ENCODE data around the gene CACNG1.

CACNG1 gene

GRCh38 chr17:67044016-67044772 lies at the start of gene CACNG1:
Gene CACNG1, plus strand, starts transcription at chr17:67044554. Its CDS starts 107 bp downstream, at chr17:67044661.
- DNase-seq: no peak

- no peak for DNase-seq
Measured at GRCh38 chr17:66994930-66995535, 49.3 kb upstream of the CACNG1 start.

DNA sequence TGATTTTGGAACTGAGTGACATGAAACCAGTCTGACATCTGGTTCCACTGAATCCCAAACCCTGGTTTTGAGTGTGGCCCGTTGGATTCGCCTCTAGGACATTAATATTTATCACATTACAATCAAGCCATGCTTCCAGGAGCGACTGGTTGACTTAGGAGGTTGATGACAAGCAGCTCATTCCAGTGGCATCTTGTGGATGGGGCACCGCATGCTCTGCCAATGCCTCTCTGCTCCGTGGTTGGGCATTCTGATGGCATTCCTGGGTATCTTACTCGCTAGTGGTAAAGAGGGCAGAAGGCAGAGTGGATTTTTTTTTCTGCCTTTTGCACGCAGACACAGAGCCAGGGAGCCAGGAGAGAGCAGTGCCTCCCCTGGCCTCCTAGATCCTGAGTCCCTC lies 48.4 kb upstream of the CACNG1 start:
- no peak for DNase-seq

GRCh38 chr17:66996926-66997325 lies 47.4 kb upstream of the CACNG1 start:
- no peak for DNase-seq

DNA sequence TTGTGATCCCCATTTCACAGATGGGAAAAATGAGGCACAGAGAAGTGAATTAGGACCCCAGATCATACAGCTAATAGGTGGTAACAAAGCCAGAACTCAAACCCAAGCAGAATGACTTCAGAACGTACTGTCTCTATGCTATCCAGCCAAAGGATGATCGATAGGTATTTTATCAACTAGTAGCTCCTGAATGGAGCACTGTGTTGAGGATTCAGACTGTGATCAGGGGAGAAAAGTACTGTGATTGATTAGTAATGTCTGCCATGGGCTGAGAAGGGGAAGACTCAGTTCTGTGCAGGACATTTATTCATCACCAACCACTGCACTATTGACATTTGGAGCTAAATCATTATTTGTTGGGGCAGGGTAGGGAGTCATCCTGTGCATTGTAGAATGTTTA lies 41.1 kb upstream of the CACNG1 start:
- no peak for DNase-seq

- no peak for DNase-seq
Measured at GRCh38 chr17:67004181-67004580, 40.2 kb upstream of the CACNG1 start.

DNA sequence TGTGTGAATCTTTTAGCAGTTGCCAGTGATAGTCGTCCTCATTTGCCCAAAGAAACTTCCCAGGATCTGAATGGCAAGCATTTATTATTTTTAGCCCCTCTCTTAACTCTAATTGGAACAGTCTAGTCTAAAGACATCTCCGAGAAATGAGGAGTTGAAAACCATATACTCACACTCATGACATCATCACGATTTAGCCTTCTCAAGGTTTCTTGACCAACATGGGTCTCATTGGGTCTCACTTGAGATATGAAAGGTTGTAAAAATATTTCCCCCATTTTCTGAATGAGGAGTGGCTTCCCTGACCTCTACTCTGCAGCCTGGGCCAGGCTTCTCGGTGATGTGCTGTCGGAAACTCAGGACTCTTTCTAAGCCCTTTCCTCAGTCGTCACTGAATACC lies 37.1 kb upstream of the CACNG1 start:
- DNase-seq: no peak

GRCh38 chr17:67008101-67008500 lies 36.3 kb upstream of the CACNG1 start:
- no peak for DNase-seq

DNA sequence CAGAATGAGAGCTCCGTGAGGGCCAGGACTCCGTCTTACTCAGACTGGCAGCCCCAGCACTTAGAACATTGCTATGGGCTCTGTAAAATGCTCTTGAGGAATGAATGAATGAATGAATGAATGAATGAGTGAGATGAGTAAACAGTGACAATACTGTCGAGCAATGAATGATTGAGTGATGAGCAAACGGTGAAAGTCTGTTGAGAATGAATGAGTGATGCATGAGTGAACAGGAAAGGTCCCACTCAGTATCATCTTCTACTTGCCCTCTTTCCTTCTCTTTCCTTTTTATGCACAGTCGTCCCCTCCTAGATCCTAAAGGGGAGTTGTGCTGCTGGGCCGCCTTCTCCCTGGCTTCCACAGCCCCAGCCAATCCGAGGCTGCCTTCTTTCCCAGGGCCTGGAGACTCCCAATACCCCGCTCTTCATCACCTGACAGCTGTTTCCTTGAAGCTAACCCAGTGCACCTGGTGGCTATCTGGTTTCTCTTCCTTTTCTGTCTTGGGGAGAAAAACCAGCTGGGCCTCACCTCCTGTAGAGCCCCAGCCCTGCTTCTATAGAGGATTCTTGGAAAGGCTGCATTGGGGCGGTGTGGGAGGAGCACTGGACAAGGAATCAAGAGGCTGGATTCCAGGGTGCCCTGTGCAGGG lies 32.7 kb upstream of the CACNG1 start:
- no peak for DNase-seq

DNA sequence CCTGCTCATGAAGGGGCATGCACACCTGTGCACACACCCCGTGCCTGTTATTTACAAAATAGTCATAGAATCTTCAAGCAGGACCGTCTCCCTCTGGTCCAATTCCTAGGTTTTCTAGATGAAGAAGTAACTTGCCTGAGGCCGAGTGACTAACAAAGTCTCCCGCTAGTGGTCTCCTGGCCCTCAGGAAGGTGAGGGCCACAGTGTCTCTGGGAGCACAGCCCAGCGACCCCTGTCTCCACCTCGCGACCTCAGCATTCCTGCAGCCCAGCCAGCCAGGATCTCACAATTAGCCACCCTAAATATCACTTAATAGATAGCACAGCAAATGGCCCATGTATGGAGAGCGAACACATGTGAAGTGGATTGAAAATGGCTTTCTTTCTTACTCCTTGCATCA lies 30.5 kb upstream of the CACNG1 start:
- DNase-seq: no peak

- DNase-seq: no peak
Measured at GRCh38 chr17:67015001-67015400, 29.4 kb upstream of the CACNG1 start.

DNA sequence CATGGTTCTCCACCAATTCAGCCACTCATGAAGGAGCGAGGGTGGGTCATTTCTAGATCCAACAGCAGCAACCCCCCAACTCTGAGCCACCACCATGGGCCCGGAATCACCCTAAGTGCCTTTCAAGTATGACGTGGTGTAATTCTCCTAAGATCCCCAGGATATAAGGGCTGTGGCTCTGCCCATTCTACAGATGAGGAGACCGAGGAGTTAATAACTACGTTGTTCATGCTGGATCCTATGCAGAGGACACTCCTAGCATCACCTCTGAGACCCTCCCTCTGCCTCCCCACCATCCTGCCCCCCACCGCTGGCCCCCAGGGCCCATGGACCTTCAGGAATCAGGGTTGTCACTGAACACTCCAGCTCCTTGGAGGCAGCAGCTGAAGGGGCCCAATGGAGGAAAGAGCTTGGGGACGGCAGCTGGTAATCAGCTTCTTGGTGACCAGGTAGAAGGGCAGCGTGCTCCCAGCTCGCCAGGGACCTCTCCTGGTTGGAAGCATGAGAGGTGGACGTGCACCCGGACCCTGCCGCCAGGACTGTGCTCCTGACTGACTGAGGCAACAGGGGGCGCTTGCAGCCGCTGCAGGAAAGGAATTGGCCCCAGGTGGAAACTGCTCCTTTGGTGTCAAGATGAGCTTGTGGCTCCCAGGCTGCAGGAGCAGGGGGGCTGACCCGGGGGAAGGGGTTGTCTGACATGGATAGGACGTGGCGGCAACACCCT lies 28.2 kb upstream of the CACNG1 start:
- no peak for DNase-seq

DNA sequence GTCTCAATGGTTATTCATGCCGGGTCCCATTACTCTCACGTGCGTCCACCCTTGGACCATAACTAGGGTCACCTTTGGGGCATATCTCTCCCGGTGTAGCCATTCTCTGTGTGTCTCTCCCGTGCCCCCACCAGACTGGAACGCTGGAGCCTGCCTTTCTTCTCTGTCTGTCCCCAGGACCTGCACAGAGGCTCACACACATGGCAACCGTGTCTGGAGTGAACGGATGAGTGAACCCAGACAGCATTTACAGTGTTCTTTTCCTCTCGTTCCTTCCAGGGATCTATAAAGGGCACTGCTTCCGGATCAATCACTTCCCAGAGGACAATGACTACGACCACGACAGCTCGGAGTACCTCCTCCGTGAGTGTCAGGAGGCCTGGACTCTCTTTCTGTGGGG lies 26.4 kb upstream of the CACNG1 start:
- no peak for DNase-seq

- no peak for DNase-seq
Measured at GRCh38 chr17:67018471-67019434, 25.6 kb upstream of the CACNG1 start.

DNA sequence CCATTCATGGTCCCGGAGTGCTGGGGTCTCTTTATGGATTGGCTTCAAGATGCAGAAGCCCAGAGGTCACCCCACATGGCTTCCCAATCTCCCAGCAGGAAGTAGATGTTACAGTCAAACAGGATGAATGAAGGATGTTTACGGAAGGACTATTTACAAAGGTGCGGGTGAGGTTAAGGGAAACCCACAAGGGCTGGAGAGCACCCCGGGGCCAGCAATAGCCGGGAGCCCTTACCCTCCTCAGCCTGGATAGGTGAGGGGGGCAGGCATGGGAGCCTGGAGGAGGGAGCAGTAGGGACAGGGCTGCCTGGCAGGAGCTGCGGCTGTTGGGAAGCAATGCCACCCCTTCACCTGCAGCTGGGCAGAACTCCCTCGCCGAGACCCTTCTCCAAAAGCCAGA lies 24.5 kb upstream of the CACNG1 start:
- DNase-seq: no peak

DNA sequence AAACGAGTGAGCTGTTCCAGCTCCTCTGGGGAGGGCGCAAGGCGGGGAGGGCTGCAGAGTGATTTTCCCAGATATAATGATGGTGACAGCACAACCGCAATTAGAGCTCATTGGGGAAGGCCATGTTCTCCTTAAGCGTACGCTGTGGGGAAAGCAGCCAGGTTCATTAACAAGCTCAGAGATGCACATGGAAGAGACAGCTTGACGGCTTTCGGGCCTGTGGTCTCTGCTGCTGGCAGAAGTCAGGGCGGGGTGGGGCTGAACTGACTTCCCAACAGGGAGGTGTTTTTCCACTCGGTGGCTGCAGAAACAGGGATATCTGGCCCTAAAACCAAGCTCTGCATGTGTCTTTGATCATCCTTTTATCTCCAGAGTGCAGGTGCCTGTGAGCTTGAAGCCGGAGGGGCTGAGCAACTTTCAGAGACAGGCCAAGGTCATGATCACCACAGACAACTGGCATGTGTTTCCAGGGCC lies 24.0 kb upstream of the CACNG1 start:
- DNase-seq: no peak

DNA sequence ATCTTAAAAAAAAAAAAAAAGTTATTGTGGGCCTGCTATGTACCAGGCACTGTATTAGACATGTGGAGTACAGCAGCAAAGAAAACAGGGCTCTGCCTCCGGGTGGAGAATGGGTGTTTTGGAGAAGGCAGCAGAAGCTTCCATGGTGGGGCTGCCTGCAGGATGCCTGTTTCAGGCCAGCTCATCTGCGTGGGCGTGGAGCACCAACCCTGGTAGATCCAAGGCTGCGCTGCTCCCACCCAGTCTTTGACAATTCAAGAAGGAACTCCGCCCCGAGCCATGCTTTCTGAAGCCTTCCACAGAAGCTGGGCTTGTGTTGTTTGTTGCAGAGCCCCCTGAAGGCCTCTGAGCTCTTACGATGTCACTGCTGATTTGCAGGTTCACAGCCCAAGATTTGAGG lies 23.2 kb upstream of the CACNG1 start:
- DNase-seq: no peak

DNA sequence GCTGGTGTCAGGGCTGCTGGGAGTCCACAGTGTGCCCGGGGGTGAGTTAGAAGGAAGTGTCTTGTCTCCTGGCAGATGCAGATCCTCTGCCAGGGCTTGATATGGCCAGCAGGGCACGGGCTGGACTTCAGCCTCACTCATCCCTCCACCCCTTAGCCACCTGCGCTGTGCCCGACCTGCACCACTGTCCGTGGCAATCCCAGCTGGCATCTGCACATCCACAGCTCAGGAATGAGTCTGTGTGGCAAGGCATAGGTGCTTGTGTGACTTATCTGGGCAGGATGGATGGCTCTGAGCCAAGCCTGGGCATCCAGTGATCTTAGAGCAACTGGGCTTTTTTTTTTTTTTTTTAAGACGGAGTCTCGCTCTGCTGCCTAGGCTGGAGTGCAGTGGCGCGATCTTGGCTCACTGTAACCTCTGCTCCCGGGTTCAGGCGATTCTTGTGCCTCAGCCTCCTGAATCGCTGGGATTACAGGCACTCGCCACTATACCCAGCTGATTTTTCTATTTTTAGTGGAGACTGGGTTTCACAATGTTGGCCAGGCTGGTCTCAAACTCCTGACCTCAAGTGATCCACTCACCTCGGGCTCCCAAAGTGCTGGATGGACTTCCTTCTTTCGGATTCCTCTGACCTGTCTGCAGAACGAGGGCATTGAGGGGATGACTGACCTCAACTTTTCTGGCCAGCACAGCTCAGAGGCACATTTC lies 22.5 kb upstream of the CACNG1 start:
- DNase-seq: no peak

DNA sequence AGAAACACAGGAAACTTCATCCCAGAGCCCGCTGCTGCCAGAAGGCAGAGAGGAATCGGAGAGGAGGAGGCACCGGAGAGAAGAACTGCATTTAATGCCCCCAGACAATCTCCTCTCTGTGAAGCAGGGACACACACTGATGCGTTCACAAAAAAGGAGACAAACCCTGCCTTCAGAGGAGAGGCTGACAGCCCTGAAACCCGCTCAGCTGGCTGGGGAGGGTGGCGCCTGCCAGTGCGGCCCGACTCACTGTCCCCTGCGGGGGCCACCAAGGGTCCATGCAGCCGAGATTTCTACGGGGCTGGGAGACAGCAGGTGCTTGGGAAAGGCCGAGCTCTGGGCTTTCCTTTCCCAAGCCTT lies 21.9 kb upstream of the CACNG1 start:
- no peak for DNase-seq

- DNase-seq: no peak
Measured at GRCh38 chr17:67024736-67025135, 19.6 kb upstream of the CACNG1 start.

GRCh38 chr17:67025216-67025792 lies 19.1 kb upstream of the CACNG1 start:
- no peak for DNase-seq

Data from kidney glomerular epithelial cell (primary cell).